CMK (cell line): ENCODE results near the gene SMIM22.
A peak's percentile ranks its signal among the peaks of the same experiment; 100 is the strongest.

Source experiments
- DNase-seq: peaks from one replicate; pipeline ENCODE4 v3.0.0-alpha.2; 2010; ENCODE audit warnings: low read depth

The SMIM22 gene

GRCh38 chr16:4795828-4796572, 831 bp downstream of the SMIM22 start:
- no peak for DNase-seq

- DNase-seq = no peak
Observed at GRCh38 chr16:4796982-4797804, 2.0 kb downstream of the SMIM22 start.

- no peak for DNase-seq
Observed at GRCh38 chr16:4797805-4798252, 2.7 kb downstream of the SMIM22 start.

- DNase-seq = no peak
Observed at GRCh38 chr16:4798456-4798855, 3.3 kb downstream of the SMIM22 start.

GRCh38 chr16:4799171-4799855, 4.1 kb downstream of the SMIM22 start:
- no peak for DNase-seq

- peak; percentile 74 for DNase-seq
Observed at GRCh38 chr16:4800290-4801041, 5.3 kb downstream of the SMIM22 start.

GRCh38 chr16:4801051-4801961, 6.1 kb downstream of the SMIM22 start:
- no peak for DNase-seq

- no peak for DNase-seq
Observed at GRCh38 chr16:4801962-4802658, 6.9 kb downstream of the SMIM22 start, which contains the start of gene ROGDI. TSS of gene ROGDI (minus strand) at chr16:4802633. CDS start at chr16:4802571, 62 bp downstream.

GRCh38 chr16:4802659-4803287, 7.6 kb downstream of the SMIM22 start:
- peak; percentile 61 for DNase-seq

GRCh38 chr16:4803401-4803844, 8.3 kb downstream of the SMIM22 start:
- DNase-seq = no peak

- DNase-seq = no peak
Observed at GRCh38 chr16:4803898-4804762, 9.0 kb downstream of the SMIM22 start.

- no peak for DNase-seq
Observed at GRCh38 chr16:4805231-4805630, 10.1 kb downstream of the SMIM22 start.

- DNase-seq = no peak
Observed at GRCh38 chr16:4806280-4806679, 11.1 kb downstream of the SMIM22 start.

GRCh38 chr16:4811242-4811641, 16.1 kb downstream of the SMIM22 start:
- DNase-seq = no peak

- no peak for DNase-seq
Observed at GRCh38 chr16:4811773-4812172, 16.6 kb downstream of the SMIM22 start.

- no peak for DNase-seq
Observed at GRCh38 chr16:4813251-4814003, 18.3 kb downstream of the SMIM22 start.

GRCh38 chr16:4814046-4814445, 18.9 kb downstream of the SMIM22 start:
- no peak for DNase-seq
